HG03066 (cell line): ENCODE results near the gene TRPM6.

Experiments used
- ATAC-seq: cut with Tn5 transposase; IDR thresholded peaks from one replicate; pipeline ENCODE4 v1.9.1; 2021; ENCODE audit warnings: low read depth; ENCODE audit not compliant: unreplicated experiment

TRPM6 gene

GRCh38 chr9:74775396-74775795 is 112.3 kb downstream of the TRPM6 start:
- no peak for ATAC-seq

GRCh38 chr9:74773886-74774479 is 113.7 kb downstream of the TRPM6 start:
- no peak for ATAC-seq

- no peak for ATAC-seq
These were observed 115.6 kb downstream of the TRPM6 start for GRCh38 chr9:74772121-74772520.

GRCh38 chr9:74771672-74772071 is 116.0 kb downstream of the TRPM6 start:
- no peak for ATAC-seq

- ATAC-seq = no peak
These were observed 116.5 kb downstream of the TRPM6 start for GRCh38 chr9:74771262-74771585.

- ATAC-seq = peak; percentile 55
These were observed 117.0 kb downstream of the TRPM6 start for GRCh38 chr9:74770508-74771261.

GRCh38 chr9:74765481-74765971 is 122.2 kb downstream of the TRPM6 start:
- no peak for ATAC-seq

GRCh38 chr9:74762950-74763349 is 124.8 kb downstream of the TRPM6 start:
- ATAC-seq = no peak

DNA sequence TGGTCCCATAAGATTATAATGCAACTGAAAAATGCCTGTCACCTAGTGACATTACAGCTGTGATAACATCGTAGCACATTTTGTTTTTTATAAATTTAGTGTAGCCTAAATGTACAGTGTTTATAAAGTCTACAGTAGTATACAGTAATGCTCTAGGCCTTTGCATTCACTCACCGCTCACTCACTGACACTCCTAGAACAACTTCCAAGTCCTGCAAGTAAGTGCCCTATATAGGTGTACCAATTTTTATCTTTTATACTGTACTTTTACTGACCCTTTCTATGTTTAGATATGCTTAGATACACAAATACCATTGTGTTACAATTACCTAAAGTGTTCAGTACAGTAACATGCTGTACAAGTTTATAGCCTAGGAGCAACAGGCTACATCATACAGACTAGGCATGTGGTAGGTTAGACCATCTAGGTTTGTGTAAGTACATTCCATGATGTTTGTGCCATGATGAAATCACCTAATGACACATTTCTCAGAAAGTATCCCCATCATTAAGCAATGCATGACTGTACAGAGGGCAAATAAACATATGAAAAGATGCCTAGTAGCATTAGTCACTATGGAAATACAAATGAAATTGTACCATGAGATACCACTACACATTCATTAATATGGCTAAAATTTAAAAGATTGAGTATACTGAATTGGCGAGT is 127.6 kb downstream of the TRPM6 start:
- no peak for ATAC-seq

DNA sequence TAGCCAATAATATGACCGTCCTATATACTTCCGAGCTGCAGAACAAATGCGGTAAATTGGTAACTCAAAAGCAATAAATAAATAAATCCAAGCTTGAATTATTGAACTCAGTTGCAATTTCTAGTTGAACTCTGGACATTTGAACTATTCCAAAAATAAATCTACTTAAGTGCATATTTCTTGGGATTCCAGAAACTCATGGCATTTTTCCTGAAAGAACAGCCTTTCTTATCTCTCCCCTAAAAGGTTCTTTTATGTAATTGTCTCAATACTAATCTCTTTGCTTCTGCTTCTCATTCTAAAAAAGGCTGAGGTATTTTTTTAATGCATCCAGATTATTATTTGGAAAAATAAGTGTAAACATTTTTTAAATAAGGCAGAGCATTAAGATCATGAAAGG is 131.7 kb downstream of the TRPM6 start:
- ATAC-seq = no peak

- ATAC-seq = no peak
These were observed 132.4 kb downstream of the TRPM6 start for GRCh38 chr9:74755355-74755754.

- ATAC-seq = no peak
These were observed 134.1 kb downstream of the TRPM6 start for GRCh38 chr9:74753650-74754049.

- ATAC-seq = no peak
These were observed 138.8 kb downstream of the TRPM6 start for GRCh38 chr9:74748966-74749365.

DNA sequence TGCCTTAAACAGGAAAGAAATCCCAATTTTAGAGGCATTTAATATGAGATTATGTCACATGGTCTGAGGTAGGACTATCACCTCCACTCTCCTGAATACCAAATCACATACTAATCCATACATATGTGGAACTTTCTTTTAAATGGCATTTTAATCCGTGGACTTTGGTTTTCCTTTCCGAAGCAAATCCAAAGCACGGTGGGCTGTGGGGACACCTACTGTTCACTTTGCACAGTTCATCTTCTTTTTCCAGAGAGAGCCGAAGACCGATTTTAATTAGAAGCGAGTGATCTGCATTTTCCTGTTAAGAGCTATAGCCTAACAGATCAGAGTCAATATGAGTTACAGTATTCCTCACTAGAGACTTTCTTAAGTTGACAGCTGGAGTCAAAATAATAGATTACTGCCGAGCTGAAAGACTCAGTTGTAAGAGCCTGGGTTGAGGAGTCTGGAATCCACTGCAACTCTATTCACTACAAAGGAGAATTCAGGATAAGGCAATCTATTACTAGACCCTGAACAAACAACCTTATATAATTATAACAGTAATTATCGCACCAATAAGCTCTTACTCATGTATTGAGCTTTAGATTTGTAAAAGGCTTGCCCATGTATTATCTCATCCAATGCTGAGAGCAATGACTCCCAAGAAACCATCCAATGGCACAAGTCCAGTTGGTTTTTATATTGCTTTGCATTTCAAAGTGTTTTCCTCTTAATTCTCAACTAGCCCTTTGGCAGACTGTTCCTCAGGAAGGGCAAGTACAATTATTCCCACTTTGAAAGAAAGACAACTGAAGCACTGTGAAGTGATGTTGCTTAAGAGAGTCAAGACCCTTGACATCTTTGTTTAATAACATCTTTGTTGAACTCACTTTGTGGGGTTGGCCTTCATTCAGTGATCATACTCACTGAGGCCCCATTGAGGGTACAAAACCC is 144.7 kb downstream of the TRPM6 start:
- no peak for ATAC-seq

DNA sequence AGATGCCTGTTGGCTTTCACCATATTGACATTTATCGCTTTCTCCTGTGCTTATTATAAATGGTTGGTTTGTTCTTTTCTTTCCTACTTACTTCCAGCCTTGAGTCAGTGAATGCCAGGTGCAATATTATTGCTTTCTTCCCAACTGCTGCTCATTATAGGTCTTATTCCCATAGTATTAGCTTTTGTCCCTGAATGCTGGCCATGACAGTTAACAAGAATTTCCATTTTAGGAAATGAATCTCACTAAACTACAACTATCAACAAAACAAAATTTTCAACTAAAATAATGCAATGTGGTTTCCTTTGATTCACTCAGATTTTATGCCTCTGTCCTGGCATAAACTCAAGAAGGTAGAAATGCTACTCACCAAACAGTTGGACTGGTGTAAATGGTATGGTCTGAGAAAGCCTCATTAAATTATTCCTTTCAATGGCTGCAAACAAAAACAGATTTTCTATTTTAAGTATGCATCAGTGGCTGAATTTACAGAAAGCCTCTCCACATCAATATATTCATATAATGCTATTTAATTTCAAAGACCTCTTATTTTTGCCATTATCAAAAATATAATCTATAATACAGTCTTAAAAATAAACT is 145.4 kb downstream of the TRPM6 start:
- no peak for ATAC-seq

- ATAC-seq = no peak
These were observed 151.1 kb downstream of the TRPM6 start for GRCh38 chr9:74736646-74737045.

DNA sequence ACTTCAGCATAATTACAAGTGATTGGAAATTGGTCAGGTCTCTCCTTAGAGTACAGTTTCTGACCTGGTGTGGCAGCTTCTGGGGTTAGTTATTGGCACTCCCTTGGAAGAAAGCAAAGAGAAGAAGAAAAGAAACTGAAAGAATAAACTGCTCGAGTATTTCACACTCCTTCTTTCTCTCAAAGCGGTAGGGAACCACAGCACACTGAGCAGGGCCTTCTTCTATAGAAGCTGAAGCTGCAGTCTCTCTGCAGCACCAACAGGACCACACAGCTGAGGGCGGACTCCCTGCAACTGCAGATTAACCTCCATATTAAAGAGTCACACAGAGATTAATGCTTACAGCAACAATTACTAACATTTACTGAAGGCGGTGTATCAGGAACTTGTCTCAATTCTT is 152.0 kb downstream of the TRPM6 start:
- ATAC-seq = no peak

DNA sequence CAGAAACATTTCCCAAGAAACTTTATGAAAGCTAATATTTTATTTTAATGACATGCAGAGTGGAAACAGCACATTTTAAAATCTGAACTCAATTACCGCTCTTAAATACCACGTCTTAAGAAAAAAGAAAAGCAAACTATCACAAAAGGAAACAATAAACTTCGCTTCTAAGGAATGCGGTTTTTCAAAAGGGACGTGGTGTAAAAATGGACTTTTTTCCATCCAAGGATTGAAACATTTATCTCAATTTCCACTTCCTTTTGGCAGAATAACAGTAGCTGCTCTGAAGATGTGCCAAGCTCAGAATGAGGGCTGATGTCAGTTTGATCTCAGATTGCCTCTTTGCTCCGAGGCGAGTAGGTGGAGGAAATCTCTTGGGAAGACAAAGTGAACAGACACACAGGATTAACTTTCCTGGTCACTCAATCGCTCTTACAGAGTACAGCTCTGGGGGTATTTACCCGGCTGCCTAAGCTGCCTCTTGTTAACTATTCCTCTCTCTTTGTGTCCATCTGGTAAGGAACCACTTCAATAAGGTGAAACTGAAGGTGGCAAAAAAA is 158.5 kb downstream of the TRPM6 start:
- no peak for ATAC-seq

DNA sequence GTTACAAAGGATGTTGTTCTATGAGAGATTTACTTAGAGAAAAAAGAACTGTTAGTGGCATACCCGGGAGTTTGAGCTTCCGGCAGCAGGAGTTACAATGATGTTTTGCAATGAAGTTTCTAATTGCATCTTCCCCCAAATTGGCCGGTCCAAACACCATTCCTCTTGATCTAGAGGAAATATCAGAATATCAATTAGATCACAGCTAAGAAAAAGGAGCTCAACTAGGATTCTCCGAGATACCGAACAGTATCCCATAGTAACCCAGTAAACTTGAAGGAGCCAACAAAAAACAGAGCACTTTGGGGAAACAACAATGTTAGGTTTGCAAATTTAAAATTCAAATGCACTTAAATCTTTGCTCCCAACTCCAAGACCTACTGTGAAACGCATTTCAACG is 159.5 kb downstream of the TRPM6 start:
- ATAC-seq = no peak

DNA sequence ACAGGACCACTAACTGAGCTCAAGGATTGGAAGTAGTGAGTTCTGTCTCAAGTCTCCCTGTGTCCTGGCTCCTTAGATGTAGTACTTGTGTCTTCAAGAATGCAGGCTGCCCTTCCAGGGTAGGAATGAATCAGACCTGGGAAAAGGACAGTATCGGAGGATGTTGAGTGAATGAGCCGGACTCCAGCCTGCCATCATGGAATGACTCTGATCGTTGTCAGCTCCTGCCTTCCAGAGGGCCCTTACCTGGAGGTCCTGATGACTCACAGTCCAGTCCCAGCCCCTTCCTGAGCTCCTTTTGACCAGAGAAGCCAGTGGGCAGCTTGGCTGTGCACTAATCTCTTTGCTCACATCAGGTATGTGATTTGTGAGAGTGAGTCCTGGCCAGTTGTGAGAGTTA is 161.1 kb downstream of the TRPM6 start:
- no peak for ATAC-seq
